Testis (tissue), 2 donors: ENCODE data around the gene RASA3.

Source experiments
- POLR2A ChIP-seq: fragments of 450-650 bp; IDR thresholded peaks from one replicate; pipeline ENCODE4 v1.6.1; 2017; ENCODE audit warnings: antibody characterized with exemption, mild to moderate bottlenecking, moderate library complexity
- TF ChIP-seq, protein P1 (sequence below), 3 experiments: fragments of 450-650 bp in 2 of 3; fragments of 200-600 bp in 1 of 3; sonication (generic) in 1 of 3; IDR thresholded peaks; one replicate each; pipeline ENCODE4 v1.5.1; 2016 to 2019; ENCODE audit warnings: antibody characterized with exemption in 3 of 3, mild to moderate bottlenecking in 2 of 3, moderate library complexity in 1 of 3

GRCh38 chr13:113955235-113955634, 177.2 kb downstream of the RASA3 start:
- TF ChIP-seq, protein P1, sequence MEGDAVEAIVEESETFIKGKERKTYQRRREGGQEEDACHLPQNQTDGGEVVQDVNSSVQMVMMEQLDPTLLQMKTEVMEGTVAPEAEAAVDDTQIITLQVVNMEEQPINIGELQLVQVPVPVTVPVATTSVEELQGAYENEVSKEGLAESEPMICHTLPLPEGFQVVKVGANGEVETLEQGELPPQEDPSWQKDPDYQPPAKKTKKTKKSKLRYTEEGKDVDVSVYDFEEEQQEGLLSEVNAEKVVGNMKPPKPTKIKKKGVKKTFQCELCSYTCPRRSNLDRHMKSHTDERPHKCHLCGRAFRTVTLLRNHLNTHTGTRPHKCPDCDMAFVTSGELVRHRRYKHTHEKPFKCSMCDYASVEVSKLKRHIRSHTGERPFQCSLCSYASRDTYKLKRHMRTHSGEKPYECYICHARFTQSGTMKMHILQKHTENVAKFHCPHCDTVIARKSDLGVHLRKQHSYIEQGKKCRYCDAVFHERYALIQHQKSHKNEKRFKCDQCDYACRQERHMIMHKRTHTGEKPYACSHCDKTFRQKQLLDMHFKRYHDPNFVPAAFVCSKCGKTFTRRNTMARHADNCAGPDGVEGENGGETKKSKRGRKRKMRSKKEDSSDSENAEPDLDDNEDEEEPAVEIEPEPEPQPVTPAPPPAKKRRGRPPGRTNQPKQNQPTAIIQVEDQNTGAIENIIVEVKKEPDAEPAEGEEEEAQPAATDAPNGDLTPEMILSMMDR (IDR thresholded peaks at IDR 0.05): no peak
- TF ChIP-seq POLR2A: no peak
